Pons (tissue), 1 donor: Measurements from ENCODE around the gene CA10.

ENCODE experiments used
- DNase-seq: peaks from one replicate; pipeline ENCODE4 v3.0.0-alpha.2; 2016; ENCODE audit warnings: low spot score

Gene CA10

GRCh38 chr17:52158450-52159042 is at the start of gene CA10:
Gene CA10, minus strand, starts transcription at chr17:52158714.
- no peak for DNase-seq

GRCh38 chr17:52207796-52208195 is 49.3 kb upstream of the CA10 start:
- peak; percentile 15 for DNase-seq

GRCh38 chr17:52202520-52203080 is 44.1 kb upstream of the CA10 start:
- DNase-seq: no peak

- no peak for DNase-seq
Observed at GRCh38 chr17:52201767-52202519, 43.4 kb upstream of the CA10 start.

- no peak for DNase-seq
Observed at GRCh38 chr17:52191491-52191890, 33.0 kb upstream of the CA10 start.

GRCh38 chr17:52181782-52182181 is 23.3 kb upstream of the CA10 start:
- DNase-seq: no peak

- DNase-seq: no peak
Observed at GRCh38 chr17:52178012-52178411, 19.5 kb upstream of the CA10 start.

- no peak for DNase-seq
Observed at GRCh38 chr17:52170963-52171572, 12.6 kb upstream of the CA10 start.

GRCh38 chr17:52160136-52160567 is 1.6 kb upstream of the CA10 start:
- DNase-seq: no peak

- DNase-seq: no peak
Observed at GRCh38 chr17:52159246-52160135, 977 bp upstream of the CA10 start.

GRCh38 chr17:52157603-52158449 is 688 bp downstream of the CA10 start:
- no peak for DNase-seq

GRCh38 chr17:52156576-52157570 is 1.6 kb downstream of the CA10 start:
- DNase-seq: no peak

GRCh38 chr17:52155301-52155700 is 3.2 kb downstream of the CA10 start:
- no peak for DNase-seq

GRCh38 chr17:52154466-52154865 is 4.0 kb downstream of the CA10 start:
- DNase-seq: no peak

- no peak for DNase-seq
Observed at GRCh38 chr17:52150935-52151334, 7.6 kb downstream of the CA10 start.

- no peak for DNase-seq
Observed at GRCh38 chr17:52149626-52150025, 8.9 kb downstream of the CA10 start.

- DNase-seq: no peak
Observed at GRCh38 chr17:52148969-52149351, 9.6 kb downstream of the CA10 start.

GRCh38 chr17:52148288-52148968 is 10.1 kb downstream of the CA10 start:
- no peak for DNase-seq

GRCh38 chr17:52147872-52148271 is 10.6 kb downstream of the CA10 start:
- no peak for DNase-seq
